Neural cell (in vitro differentiated cells): ENCODE data around the gene KCNH6.

Experiments used
- CTCF ChIP-seq: fragments of 450-650 bp; IDR thresholded peaks from 2 replicates; pipeline ENCODE4 v1.5.1; 2014; ENCODE audit warnings: antibody characterized with exemption, mild to moderate bottlenecking, moderate library complexity; ENCODE audit not compliant: poor library complexity, severe bottlenecking
- POLR2AphosphoS5 ChIP-seq: IDR thresholded peaks from 2 replicates; pipeline ENCODE4 v1.6.1; 2012
- RAD21 ChIP-seq: fragments of 450-650 bp; conservative IDR thresholded peaks from 2 replicates; pipeline ENCODE4 v1.6.1; 2014; ENCODE audit warnings: antibody characterized with exemption, mild to moderate bottlenecking, moderate library complexity

GRCh38 chr17:63475491-63476412 is 47.4 kb upstream of the KCNH6 start:
- TF ChIP-seq POLR2AphosphoS5, result no peak
- no peak for TF ChIP-seq RAD21
- TF ChIP-seq CTCF, result no peak
